ENCODE measurements around the gene SYCP2.
A peak's percentile ranks its signal among the peaks of the same experiment; 100 is the strongest.

Gene SYCP2

DNA sequence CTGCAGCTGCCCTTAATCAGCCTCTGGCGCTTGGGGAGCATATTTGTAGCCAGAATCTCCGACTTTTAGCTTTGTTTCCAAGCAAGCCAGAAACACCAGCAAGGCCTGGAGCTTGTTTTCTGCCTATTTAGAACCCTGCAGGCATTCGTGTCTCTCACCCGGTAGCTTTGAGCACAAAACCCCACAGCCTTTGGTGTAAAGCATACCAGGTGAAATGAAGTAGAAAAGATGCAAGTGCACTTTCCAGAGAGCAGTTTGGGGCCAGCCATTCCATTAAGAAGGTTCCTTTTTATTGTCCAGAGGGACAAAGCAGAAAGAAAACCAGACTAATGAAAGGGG lies 7.5 kb upstream of the SYCP2 start:
- ATAC-seq, result no peak
- DNase-seq, result no peak

- ATAC-seq (peak; percentile 95), DNase-seq (peak; percentile 94)
Measured at GRCh38 chr20:59940129-59940955, 6.9 kb upstream of the SYCP2 start, which contains the start of the genes FAM217B and PPP1R3D. FAM217B (plus strand) TSS chr20:59940389; CDS start chr20:59943944, 3,555 bp downstream. PPP1R3D (minus strand) TSS chr20:59940305; CDS start chr20:59939931, 374 bp downstream.

GRCh38 chr20:59939879-59940128 lies 6.4 kb upstream of the SYCP2 start:
- ATAC-seq, result no peak
- no peak for DNase-seq

DNA sequence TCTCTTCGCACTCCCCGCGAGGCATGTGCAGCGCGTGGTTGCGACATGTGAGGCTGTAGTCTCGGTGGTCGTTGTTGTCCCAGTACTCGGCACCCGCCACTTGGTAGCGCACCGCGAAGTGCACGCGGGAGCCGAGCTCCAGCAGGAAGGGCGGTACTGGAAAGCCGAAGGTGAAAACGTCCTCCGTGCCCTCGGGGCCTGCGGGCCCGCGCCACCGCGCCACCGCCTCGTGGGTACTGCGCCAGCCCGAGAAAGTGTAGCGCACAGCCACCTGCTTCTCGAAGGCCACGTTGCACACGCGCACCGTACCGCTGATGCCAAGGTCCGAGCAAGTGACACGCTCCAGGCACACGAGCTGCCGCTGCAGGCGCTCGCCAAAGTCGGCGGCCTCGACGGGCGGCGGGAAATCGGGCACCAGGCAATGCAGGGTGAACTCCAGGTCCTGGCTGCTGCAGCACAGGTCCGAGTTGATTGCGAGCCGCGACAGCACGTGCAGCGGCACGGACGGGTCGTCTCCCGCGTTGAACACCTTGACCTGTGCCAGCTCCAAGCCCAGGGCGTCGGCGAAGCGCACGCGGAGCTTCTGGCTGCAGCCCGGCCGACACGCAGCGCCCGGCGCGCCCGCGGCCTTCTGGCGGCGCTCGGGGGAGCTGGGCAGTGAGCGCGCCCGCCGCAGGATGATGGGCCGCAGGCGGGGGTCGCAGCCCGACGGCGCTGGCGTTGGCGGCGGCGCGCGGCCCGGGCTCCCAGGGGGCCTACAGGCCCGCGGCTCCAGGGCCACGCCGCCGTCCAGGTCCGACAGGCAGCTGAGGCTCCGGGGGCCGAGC lies 5.8 kb upstream of the SYCP2 start:
- DNase-seq, result no peak
- ATAC-seq, result no peak

DNA sequence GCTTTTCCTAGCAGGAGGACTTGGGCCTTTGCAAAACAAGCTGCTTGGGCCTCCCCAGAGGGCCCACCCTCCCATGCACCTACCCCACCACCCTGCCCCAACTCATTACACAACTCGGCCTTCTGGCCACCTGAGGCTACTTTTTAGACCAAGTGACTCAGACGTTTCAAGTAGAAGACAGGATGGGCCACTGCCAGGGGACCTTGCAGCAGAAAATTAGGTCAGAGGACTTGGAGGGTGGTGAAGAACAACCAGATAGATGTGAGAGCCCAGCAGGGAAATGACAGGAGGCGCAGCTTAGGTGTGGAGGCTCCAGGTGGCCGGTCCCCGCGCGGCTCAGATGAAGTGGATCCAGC lies 5.2 kb upstream of the SYCP2 start:
- DNase-seq (no peak), ATAC-seq (no peak)

- DNase-seq (no peak), ATAC-seq (no peak)
Measured at GRCh38 chr20:59938221-59938620, 4.8 kb upstream of the SYCP2 start.

- DNase-seq, result no peak
- no peak for ATAC-seq
Measured at GRCh38 chr20:59937150-59937549, 3.7 kb upstream of the SYCP2 start.

DNA sequence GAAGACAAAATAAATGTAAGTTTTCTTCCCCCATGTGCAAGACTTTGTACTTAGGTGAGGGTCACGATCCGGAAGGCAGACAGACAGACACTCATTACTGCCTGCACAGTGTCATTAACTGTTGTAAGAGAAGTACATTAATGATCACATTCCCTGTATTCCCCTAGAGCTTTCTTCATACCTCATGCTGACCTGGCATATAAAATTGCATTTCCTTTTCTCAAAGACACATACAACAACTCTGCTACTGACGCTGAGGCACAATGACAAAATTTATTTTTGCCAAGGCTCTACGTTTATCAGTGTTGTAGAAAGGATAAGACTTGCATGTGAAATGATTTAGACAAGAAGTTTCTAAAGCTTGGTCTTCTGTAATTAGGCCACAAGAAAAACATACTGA lies 3.0 kb upstream of the SYCP2 start:
- DNase-seq, result no peak
- no peak for ATAC-seq

- ATAC-seq (no peak), DNase-seq (no peak)
Measured at GRCh38 chr20:59935457-59936185, 2.2 kb upstream of the SYCP2 start.

DNA sequence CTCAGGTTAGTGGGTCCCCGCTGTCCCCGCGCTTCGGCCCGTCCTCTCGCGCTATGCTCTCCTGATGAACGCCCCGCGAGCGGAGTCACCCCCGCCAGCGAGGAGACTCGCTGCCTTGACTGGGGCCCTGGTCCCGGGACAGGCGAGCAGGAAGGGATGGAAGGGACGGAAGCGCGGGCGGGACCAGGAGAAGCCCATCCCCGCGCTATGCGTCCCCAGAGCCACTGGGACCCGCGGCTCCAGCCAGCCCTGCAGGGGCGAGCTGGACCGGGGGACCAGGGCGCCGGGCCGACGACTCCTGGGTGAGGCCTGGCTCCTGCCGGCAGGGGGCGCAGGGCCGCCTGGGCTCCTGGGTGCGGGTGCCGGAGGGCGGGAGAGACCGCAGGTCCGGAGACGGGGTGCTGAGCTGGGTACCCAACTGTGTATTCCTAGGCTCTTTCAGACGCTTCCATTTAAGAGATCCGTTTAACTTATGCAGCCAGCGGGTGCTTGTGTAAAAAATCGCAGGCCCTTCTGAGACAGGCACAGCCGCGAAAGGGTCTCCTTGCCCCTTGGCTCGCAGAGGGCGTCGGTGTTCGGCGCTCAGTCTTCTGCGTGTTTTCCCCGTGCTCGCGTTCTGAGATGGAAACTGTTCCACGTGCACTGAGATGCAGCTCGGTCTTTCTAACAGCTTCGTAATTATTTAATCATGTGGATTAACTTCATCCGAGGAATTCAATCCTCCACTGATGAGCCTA lies 580 bp upstream of the SYCP2 start:
- ATAC-seq (peak; percentile 80), DNase-seq (peak; percentile 85)

DNA sequence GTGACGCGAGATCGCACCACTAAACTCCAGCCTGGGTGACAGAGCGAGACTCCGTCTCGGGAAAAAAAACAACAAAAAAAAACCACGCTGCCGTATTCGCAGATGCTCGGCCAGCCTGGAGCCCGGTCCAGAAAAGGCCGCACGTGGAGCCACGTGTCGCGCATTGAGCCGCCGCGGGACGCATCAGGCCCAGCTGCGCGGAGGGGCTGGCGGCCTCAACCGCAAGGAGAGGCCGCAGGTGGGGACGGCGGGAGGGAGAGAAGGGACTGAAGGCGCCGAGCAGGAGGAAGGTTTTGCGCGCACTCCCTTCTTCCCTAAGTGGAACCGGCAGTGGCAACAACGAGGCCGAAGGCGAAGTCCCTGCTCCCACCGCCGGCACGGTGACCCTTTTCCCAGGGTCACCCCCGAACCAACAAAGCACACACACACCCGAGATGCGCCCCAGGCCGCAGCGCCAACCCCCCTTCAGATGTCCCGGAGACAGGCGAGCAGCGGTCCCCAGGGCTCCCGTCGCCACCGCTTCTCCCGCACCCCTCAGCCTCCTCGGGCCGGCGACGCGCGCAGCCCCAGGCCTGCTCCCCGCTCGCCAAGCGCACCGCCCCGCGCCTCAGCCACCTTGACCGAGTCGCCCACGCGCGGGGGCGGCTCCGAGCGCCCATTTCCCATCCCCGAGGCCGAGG lies 681 bp downstream of the SYCP2 start:
- ATAC-seq, result no peak

GRCh38 chr20:59931511-59932312 lies 1.7 kb downstream of the SYCP2 start:
- DNase-seq, result no peak
- no peak for ATAC-seq

More for the DNA sequence above, 681 bp downstream of the SYCP2 start:
- DNase-seq, result no peak

DNA sequence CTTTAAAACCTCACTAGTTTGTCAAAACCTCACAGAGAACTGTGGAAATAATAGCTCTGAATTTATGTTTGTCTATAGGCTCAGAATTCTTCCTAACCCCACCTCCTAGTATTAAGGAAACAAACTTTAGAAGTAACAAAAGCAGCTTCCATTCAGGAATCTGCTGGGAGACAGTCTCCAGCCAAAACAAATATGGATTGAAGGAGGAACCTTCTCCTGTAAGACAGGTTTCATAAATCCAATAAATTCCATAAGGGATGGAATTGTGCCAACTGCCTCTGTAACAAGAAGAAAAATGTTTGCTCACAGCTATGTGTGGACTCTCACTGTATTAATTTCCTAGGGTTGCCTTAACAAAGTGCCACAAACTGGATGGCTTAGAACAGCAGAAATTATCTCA lies 7.5 kb downstream of the SYCP2 start:
- DNase-seq (no peak), ATAC-seq (no peak)

DNA sequence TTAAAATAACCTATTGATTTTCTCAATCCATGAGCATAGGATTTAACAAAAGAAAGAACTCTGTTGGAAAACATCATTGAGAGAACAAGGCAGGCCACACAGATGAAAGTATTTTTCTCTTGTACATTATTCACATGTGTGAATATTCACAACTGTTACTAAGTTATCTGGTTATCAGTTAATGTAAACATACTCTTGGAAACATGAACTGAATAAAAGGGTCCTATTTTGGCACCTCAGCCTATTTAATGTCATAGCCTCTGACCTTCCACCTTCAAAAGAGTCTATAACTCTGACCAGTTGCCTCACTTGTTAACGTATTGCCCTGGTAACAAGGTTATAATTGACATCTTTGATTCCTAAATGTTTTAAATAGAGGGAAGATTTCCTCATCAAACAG lies 8.1 kb downstream of the SYCP2 start:
- ATAC-seq (no peak), DNase-seq (no peak)

DNA sequence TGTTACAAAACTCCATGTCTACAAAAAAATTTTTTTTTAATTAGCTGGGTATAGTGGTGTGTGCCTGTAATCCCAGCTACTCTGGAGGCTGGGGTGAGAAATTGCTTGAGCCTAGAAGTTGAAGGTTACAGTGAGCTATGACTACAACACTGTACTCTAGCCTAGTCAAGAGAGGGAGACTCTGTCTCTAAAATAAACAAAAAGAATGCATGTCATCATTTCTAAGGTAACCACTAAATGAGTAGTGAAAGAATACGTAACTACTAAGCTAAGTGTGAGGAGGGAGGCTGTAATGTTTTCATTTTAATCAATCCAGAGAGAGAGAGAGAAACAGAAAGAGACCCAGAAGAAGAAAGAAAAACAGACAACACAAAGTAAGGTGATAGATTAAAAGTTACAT lies 9.9 kb downstream of the SYCP2 start:
- ATAC-seq (no peak), DNase-seq (no peak)

GRCh38 chr20:59920944-59921343 lies 12.5 kb downstream of the SYCP2 start:
- no peak for DNase-seq
- ATAC-seq, result no peak

- ATAC-seq (no peak), DNase-seq (no peak)
Measured at GRCh38 chr20:59912609-59913008, 20.8 kb downstream of the SYCP2 start.

DNA sequence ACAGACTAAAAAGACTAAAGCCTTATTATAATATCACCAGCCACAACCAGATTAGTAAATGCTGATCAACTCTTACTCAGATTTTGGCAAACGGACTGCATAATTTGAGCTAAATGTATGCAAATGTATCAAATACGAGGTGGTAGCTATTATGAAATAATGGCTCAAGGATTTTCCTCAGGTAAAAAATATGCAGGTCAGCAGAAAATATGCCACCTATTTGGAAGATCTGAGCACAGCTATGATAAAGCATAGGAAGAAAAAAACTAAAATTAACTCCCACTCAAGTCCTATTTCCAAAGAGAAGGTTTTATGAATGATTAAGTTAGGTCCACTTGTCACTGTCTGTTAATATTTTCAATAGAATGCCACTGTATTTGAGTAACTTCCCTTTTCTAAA lies 22.4 kb downstream of the SYCP2 start:
- no peak for DNase-seq
- ATAC-seq, result no peak

DNA sequence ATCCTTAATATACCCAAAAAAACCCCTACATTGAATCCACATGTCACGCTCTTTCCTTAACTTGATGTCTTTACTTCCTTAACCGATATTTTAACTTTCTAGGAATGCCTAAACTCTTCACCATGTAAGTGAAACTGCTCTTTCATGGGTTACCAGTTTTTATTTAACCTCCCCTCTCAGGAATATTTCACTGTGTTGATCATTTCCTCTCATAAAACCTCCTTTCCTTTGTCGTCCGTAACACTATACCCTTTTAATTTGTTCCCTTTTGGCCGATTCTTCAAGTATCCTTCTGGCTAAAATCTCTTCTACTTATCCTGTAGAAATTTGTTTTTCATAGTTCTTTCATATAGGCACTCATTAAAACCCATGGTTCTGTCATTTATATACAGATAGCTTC lies 24.6 kb downstream of the SYCP2 start:
- ATAC-seq (no peak), DNase-seq (no peak)

DNA sequence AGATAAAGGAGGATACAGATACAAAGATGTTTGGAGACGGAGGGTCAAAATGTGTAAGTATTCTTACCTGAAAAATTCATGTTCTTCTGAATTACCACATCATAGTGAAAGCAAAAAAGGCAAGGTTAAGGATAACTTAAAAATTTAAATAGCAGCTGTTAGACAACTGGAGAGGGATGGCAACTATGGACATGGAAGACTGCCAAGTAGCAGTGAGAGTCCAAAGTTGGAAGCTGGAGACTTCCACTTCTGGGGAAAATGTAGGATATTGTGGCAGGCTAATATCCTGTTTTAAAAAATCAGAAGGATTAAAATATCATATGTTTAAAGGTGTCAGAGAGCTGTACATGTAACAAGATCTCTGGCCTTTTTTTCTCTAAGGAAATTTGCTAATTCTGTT lies 29.8 kb downstream of the SYCP2 start:
- ATAC-seq (no peak), DNase-seq (no peak)

- ATAC-seq (no peak), DNase-seq (no peak)
Measured at GRCh38 chr20:59902470-59902869, 31.0 kb downstream of the SYCP2 start.
